HepG2 (cell line): ENCODE data around the gene RNF8. TPM values are rescaled to one million over a fixed set of nuclear protein-coding genes. Genes with fewer than 3 reads are reported as not detected.

ENCODE experiments used
- FOXK1 ChIP-seq: sonication (generic); formaldehyde crosslinking; IDR thresholded peaks from 2 replicates; pipeline ENCODE4 v1.4.0; 2020; ENCODE audit warnings: low read depth, missing genetic modification reagents, borderline replicate concordance
- KLF9 ChIP-seq: IDR thresholded peaks from 2 replicates; pipeline ENCODE4 v1.6.1; 2016; ENCODE audit warnings: low read depth
- NFE2L1 ChIP-seq: sonication (generic); formaldehyde crosslinking; IDR thresholded peaks from 2 replicates; pipeline ENCODE4 v1.4.0; 2020; ENCODE audit warnings: missing genetic modification reagents, mild to moderate bottlenecking, borderline replicate concordance
- NR2F2 ChIP-seq: IDR thresholded peaks from 2 replicates; pipeline ENCODE4 v1.6.1; 2012; ENCODE audit warnings: low read depth, inconsistent platforms, borderline replicate concordance
- PPARG ChIP-seq: conservative IDR thresholded peaks from 2 replicates; pipeline ENCODE4 v1.6.1; 2016; ENCODE audit warnings: missing biosample characterization, missing genetic modification reagents
- RARA ChIP-seq: IDR thresholded peaks from 2 replicates; pipeline ENCODE4 v1.6.1; 2016; ENCODE audit warnings: missing genetic modification reagents, missing compliant biosample characterization
- SNAI1 ChIP-seq: sonication (generic); formaldehyde crosslinking; IDR thresholded peaks from 2 replicates; pipeline ENCODE4 v1.5.0; 2020; ENCODE audit warnings: mild to moderate bottlenecking, missing genetic modification reagents, borderline replicate concordance
- SPEN ChIP-seq: sonication (generic); formaldehyde crosslinking; IDR thresholded peaks from 2 replicates; pipeline ENCODE4 v1.5.1; 2020; ENCODE audit warnings: low read depth, mild to moderate bottlenecking, missing genetic modification reagents
- TMF1 ChIP-seq: sonication (generic); formaldehyde crosslinking; IDR thresholded peaks from 2 replicates; pipeline ENCODE4 v1.8.1; 2022; ENCODE audit warnings: low read depth, missing genetic modification reagents
- ZFY ChIP-seq: sonication (generic); formaldehyde crosslinking; IDR thresholded peaks from 2 replicates; pipeline ENCODE4 v1.4.0; 2020; ENCODE audit warnings: missing genetic modification reagents
- ZKSCAN8 ChIP-seq: IDR thresholded peaks from 2 replicates; pipeline ENCODE4 v1.6.1; 2016; ENCODE audit warnings: borderline replicate concordance, missing genetic modification reagents, missing compliant biosample characterization
- ZNF121 ChIP-seq: sonication (generic); formaldehyde crosslinking; IDR thresholded peaks from 2 replicates; pipeline ENCODE4 v1.5.0; 2020; ENCODE audit warnings: mild to moderate bottlenecking, missing genetic modification reagents
- ZNF564 ChIP-seq: sonication (generic); formaldehyde crosslinking; IDR thresholded peaks from 2 replicates; pipeline ENCODE4 v1.8.1; 2023; ENCODE audit warnings: mild to moderate bottlenecking, missing genetic modification reagents
- ZNF746 ChIP-seq: sonication (generic); formaldehyde crosslinking; IDR thresholded peaks from 2 replicates; pipeline ENCODE4 v1.8.0; 2022; ENCODE audit warnings: mild to moderate bottlenecking, missing genetic modification reagents
- ZNF747 ChIP-seq: sonication (generic); formaldehyde crosslinking; IDR thresholded peaks from 2 replicates; pipeline ENCODE4 v1.8.1; 2023; ENCODE audit warnings: missing genetic modification reagents, mild to moderate bottlenecking, borderline replicate concordance
- ZSCAN29 ChIP-seq: sonication (generic); formaldehyde crosslinking; conservative IDR thresholded peaks from 2 replicates; pipeline ENCODE4 v1.4.0; 2020; ENCODE audit warnings: mild to moderate bottlenecking, missing genetic modification reagents
- polyA plus RNA-seq, 8 experiments: library from polyadenylated mRNA; depleted of rRNA in 3 of 8; stranded (reverse) in 7 of 8; unstranded in 1 of 8; fragments of >200 nt; fragmentation: Illumina TruSeq in 4 of 8; extraction: Trizol in 4 of 8; gene quantifications; 2 replicates each; pipeline versions ENCODE4 v1.2.1 to v1.2.3, GENCODE V29; 2011 to 2016; ENCODE audit warnings: low read depth in 4 of 8, missing spikeins in 1 of 8, mixed read lengths in 1 of 8; ENCODE audit not compliant: insufficient read depth in 1 of 8
- total RNA-seq, 5 experiments: library from RNA; depleted of rRNA; stranded (reverse); fragments of >200 nt; fragmentation: Illumina TruSeq; extraction: Trizol; gene quantifications; 2 replicates each; pipeline ENCODE4 v1.2.3, GENCODE V29; 2016; ENCODE audit warnings: low read depth in 1 of 5
- TF ChIP-seq, protein P1 (sequence below): IDR thresholded peaks from 2 replicates; pipeline ENCODE4 v1.6.1; 2016
- TF ChIP-seq, protein P2 (sequence below): sonication (generic); formaldehyde crosslinking; IDR thresholded peaks from 2 replicates; pipeline ENCODE4 v1.8.0; 2022; ENCODE audit warnings: mild to moderate bottlenecking, missing genetic modification reagents
- TF ChIP-seq, protein P3 (sequence below): IDR thresholded peaks from 2 replicates; pipeline ENCODE4 v1.6.1; 2016; ENCODE audit warnings: low read depth, control low read depth
- TF ChIP-seq, protein P4 (sequence below): IDR thresholded peaks from 2 replicates; pipeline ENCODE4 v1.6.1; 2016; ENCODE audit warnings: missing genetic modification reagents, missing compliant biosample characterization
- TF ChIP-seq, protein P5 (sequence below), 2 experiments: sonication (generic) in 1 of 2; formaldehyde crosslinking in 1 of 2; IDR thresholded peaks; 2 replicates each; pipeline versions ENCODE4 v1.4.0 to v1.6.1; 2018 to 2020; ENCODE audit warnings: missing genetic modification reagents in 2 of 2, borderline replicate concordance in 1 of 2, low read depth in 1 of 2, mild to moderate bottlenecking in 1 of 2, missing biosample characterization in 1 of 2
- TF ChIP-seq, protein P6 (sequence below), 2 experiments: fragments of 450-650 bp in 1 of 2; sonication (generic) in 1 of 2; formaldehyde crosslinking; IDR thresholded peaks; 2 replicates each; pipeline versions ENCODE4 v1.5.0 to v1.8.0; 2020 to 2022; ENCODE audit warnings: mild to moderate bottlenecking in 1 of 2, missing genetic modification reagents in 1 of 2

The RNF8 gene
- total and polyA plus RNA-seq, 2 of the 13 experiments (the other 11 are each of a cell fraction or from before 2014, with no cell fraction given), result 21.8 to 47.6 TPM

DNA sequence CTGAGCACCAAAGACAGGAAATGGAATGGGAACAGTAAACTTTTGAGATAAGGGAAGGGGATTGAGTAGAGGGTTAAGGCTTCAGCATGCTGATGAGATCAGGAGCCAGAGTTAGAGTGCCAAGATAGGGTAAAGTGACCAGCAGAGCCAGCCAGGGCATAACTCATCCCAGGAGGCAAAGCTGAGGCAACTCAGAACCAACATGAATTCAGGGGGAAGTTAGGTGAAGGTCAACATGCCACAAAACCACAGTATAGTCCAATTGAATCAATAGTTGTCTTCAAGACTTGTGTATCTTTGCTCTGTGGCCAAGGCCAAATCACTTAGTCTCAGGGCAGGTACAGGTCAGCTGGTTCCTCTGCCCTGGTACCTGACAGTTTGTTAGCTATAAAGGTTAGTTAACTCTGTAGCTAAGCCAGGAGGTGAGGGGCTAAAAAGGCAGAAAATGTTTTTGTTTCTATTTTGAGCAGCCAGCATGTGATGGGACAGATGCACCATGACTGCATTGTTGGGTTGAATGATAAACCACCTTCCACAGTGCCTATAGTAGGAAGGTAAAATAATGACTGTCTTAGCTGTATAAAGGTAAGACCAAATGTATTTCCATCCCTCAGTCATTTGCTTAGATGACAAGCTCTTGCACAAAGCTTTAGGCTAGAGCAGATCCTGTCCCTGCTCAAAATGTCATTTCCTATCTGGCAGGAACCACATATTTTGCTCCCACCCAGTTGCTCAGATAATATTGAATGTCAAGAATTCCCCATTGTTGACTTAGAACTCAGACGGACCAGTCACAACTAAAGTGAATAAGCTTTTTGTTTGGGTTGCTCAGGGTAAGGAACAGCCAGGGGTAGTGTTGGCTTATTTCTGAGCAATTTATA is 15.8 kb downstream of the RNF8 start (continued):
- TF ChIP-seq, protein P1, sequence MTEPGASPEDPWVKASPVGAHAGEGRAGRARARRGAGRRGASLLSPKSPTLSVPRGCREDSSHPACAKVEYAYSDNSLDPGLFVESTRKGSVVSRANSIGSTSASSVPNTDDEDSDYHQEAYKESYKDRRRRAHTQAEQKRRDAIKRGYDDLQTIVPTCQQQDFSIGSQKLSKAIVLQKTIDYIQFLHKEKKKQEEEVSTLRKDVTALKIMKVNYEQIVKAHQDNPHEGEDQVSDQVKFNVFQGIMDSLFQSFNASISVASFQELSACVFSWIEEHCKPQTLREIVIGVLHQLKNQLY (CRISPR knock-in tag), result 0 out of 2 replicates have a peak, but pooled peaks have one; percentile 42
- TF ChIP-seq FOXK1 (CRISPR knock-in tag) (peak; percentile 88; the same call in 1 of the 2 replicates), SPEN (CRISPR knock-in tag) (peak; percentile 41; the same call in 1 of the 2 replicates), ZSCAN29 (CRISPR knock-in tag) (no peak), TMF1 (no peak), ZNF746 (peak; percentile 65; the same call in 1 of the 2 replicates), KLF9 (CRISPR knock-in tag) (0 out of 2 replicates have a peak, but pooled peaks have one; percentile 41), RARA (CRISPR knock-in tag) (peak; percentile 100), ZNF121 (no peak), ZNF564 (CRISPR knock-in tag) (0 out of 2 replicates have a peak, but pooled peaks have one; percentile 32), ZFY (no peak), SNAI1 (no peak), PPARG (CRISPR knock-in tag) (peak; percentile 81), ZNF747 (CRISPR knock-in tag) (peak; percentile 78; the same call in 1 of the 2 replicates), NFE2L1 (no peak), NR2F2 (peak; percentile 95), ZKSCAN8 (peak; percentile 43; the same call in 1 of the 2 replicates)
- TF ChIP-seq, protein P2, sequence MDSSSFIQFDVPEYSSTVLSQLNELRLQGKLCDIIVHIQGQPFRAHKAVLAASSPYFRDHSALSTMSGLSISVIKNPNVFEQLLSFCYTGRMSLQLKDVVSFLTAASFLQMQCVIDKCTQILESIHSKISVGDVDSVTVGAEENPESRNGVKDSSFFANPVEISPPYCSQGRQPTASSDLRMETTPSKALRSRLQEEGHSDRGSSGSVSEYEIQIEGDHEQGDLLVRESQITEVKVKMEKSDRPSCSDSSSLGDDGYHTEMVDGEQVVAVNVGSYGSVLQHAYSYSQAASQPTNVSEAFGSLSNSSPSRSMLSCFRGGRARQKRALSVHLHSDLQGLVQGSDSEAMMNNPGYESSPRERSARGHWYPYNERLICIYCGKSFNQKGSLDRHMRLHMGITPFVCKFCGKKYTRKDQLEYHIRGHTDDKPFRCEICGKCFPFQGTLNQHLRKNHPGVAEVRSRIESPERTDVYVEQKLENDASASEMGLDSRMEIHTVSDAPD, result peak; percentile 25; the same call in 1 of the 2 replicates
- TF ChIP-seq, protein P3, sequence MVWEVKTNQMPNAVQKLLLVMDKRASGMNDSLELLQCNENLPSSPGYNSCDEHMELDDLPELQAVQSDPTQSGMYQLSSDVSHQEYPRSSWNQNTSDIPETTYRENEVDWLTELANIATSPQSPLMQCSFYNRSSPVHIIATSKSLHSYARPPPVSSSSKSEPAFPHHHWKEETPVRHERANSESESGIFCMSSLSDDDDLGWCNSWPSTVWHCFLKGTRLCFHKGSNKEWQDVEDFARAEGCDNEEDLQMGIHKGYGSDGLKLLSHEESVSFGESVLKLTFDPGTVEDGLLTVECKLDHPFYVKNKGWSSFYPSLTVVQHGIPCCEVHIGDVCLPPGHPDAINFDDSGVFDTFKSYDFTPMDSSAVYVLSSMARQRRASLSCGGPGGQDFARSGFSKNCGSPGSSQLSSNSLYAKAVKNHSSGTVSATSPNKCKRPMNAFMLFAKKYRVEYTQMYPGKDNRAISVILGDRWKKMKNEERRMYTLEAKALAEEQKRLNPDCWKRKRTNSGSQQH (CRISPR knock-in tag), result 0 out of 2 replicates have a peak, but pooled peaks have one; percentile 24
- TF ChIP-seq, protein P4, sequence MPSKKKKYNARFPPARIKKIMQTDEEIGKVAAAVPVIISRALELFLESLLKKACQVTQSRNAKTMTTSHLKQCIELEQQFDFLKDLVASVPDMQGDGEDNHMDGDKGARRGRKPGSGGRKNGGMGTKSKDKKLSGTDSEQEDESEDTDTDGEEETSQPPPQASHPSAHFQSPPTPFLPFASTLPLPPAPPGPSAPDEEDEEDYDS, result 0 out of 2 replicates have a peak, but pooled peaks have one; percentile 14
- TF ChIP-seq, protein P5, sequence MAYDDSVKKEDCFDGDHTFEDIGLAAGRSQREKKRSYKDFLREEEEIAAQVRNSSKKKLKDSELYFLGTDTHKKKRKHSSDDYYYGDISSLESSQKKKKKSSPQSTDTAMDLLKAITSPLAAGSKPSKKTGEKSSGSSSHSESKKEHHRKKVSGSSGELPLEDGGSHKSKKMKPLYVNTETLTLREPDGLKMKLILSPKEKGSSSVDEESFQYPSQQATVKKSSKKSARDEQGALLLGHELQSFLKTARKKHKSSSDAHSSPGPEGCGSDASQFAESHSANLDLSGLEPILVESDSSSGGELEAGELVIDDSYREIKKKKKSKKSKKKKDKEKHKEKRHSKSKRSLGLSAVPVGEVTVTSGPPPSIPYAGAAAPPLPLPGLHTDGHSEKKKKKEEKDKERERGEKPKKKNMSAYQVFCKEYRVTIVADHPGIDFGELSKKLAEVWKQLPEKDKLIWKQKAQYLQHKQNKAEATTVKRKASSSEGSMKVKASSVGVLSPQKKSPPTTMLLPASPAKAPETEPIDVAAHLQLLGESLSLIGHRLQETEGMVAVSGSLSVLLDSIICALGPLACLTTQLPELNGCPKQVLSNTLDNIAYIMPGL (CRISPR knock-in tag; IDR thresholded peaks at IDR 0.05; ENCODE audit: borderline replicate concordance in 1 of 2, low read depth in 1 of 2), result peak in 1 of 2 experiments; percentile 52; a peak in 1 of 4 replicates
- TF ChIP-seq, protein P6, sequence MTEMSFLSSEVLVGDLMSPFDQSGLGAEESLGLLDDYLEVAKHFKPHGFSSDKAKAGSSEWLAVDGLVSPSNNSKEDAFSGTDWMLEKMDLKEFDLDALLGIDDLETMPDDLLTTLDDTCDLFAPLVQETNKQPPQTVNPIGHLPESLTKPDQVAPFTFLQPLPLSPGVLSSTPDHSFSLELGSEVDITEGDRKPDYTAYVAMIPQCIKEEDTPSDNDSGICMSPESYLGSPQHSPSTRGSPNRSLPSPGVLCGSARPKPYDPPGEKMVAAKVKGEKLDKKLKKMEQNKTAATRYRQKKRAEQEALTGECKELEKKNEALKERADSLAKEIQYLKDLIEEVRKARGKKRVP (CRISPR knock-in tag; IDR thresholded peaks at IDR 0.05), result peak in 1 of 2 experiments; percentile 90; a peak in 2 of 4 replicates
